Ectodermal cell (in vitro differentiated cells): ENCODE results near the gene PLEKHG5.
A peak's percentile ranks its signal among the peaks of the same experiment; 100 is the strongest.

Source experiments
- H3K27ac ChIP-seq: 2 replicates; pipeline ENCODE4 v1.7.0; 2013; ENCODE audit warnings: mild to moderate bottlenecking, low read depth, low read length; ENCODE audit not compliant: insufficient read depth, poor library complexity, severe bottlenecking
- H3K27me3 ChIP-seq: 2 replicates; pipeline ENCODE4 v1.7.0; 2013; ENCODE audit warnings: mild to moderate bottlenecking, low read length; ENCODE audit not compliant: insufficient read depth, control insufficient read depth, poor library complexity, severe bottlenecking
- H3K36me3 ChIP-seq: one replicate; pipeline ENCODE4 v1.7.0; 2013; ENCODE audit warnings: low read length; ENCODE audit not compliant: control insufficient read depth, insufficient read depth
- H3K4me1 ChIP-seq: one replicate; pipeline ENCODE4 v1.7.0; 2013; ENCODE audit warnings: low read length; ENCODE audit not compliant: control insufficient read depth, insufficient read depth
- H3K4me3 ChIP-seq: 2 replicates; pipeline ENCODE4 v1.7.0; 2013; ENCODE audit warnings: low read depth, low read length, control low read depth; ENCODE audit not compliant: insufficient read depth
- H3K9me3 ChIP-seq: 2 replicates; pipeline ENCODE4 v1.7.0; 2013; ENCODE audit warnings: mild to moderate bottlenecking, low read length, moderate library complexity; ENCODE audit not compliant: control insufficient read depth
- WGBS, 2 experiments: methylation state at CpG; one replicate each; pipeline ENCODE4 v1.1.7; 2013; ENCODE audit warnings: missing lambda C conversion rate in 2 of 2; 5-methylcytosine and 5-hydroxymethylcytosine counted together

Gene PLEKHG5

GRCh38 chr1:6505367-6506209, 14.1 kb upstream of the PLEKHG5 start:
- no peaks in the 10 kb centered on the region for H3K9me3 ChIP-seq
- peaks cover 6% of the 10 kb centered on the region for H3K4me1 ChIP-seq
- WGBS, 2 experiments, result 94% methylated on average over 31 of the region's 31 CpGs
- no peaks in the 10 kb centered on the region for H3K27me3 ChIP-seq
- H3K4me3 ChIP-seq, result no peak overlapping the region
- H3K27ac ChIP-seq, result no peak overlapping the region
- no peaks in the 10 kb centered on the region for H3K36me3 ChIP-seq

GRCh38 chr1:6504887-6505286, 13.4 kb upstream of the PLEKHG5 start:
- no peaks in the 10 kb centered on the region for H3K9me3 ChIP-seq
- WGBS, 2 experiments, result 91% methylated on average over 15 of the region's 15 CpGs
- no peaks in the 10 kb centered on the region for H3K36me3 ChIP-seq
- no peaks in the 10 kb centered on the region for H3K27me3 ChIP-seq
- H3K4me1 ChIP-seq, result peaks cover 6% of the 10 kb centered on the region
- H3K27ac ChIP-seq, result no peak overlapping the region
- no peak overlapping the region for H3K4me3 ChIP-seq

GRCh38 chr1:6503884-6504602, 12.6 kb upstream of the PLEKHG5 start:
- H3K9me3 ChIP-seq, result no peaks in the 10 kb centered on the region
- WGBS, 2 experiments, result 80 to 84% methylated on average over 20 of the region's 20 CpGs
- no peaks in the 10 kb centered on the region for H3K27me3 ChIP-seq
- H3K4me1 ChIP-seq, result peaks cover 9% of the 10 kb centered on the region
- H3K36me3 ChIP-seq, result no peaks in the 10 kb centered on the region
- no peak overlapping the region for H3K4me3 ChIP-seq
- no peak overlapping the region for H3K27ac ChIP-seq

GRCh38 chr1:6502000-6502891, 10.8 kb upstream of the PLEKHG5 start:
- no peaks in the 10 kb centered on the region for H3K36me3 ChIP-seq
- H3K27me3 ChIP-seq, result peaks cover 7% of the 10 kb centered on the region
- peaks cover 22% of the 10 kb centered on the region for H3K4me1 ChIP-seq
- WGBS, 2 experiments, result 94 to 95% methylated on average over 31 of the region's 31 CpGs
- no peak overlapping the region for H3K4me3 ChIP-seq
- no peak overlapping the region for H3K27ac ChIP-seq
- H3K9me3 ChIP-seq, result no peaks in the 10 kb centered on the region

- H3K4me3 ChIP-seq, result no peak overlapping the region
- H3K27me3 ChIP-seq, result peaks cover 15% of the 10 kb centered on the region
- WGBS, 2 experiments, result 88 to 89% methylated on average over 10 of the region's 10 CpGs
- no peak overlapping the region for H3K27ac ChIP-seq
- H3K4me1 ChIP-seq, result peaks cover 21% of the 10 kb centered on the region
- no peaks in the 10 kb centered on the region for H3K9me3 ChIP-seq
- no peaks in the 10 kb centered on the region for H3K36me3 ChIP-seq
These were observed 9.9 kb upstream of the PLEKHG5 start for GRCh38 chr1:6501279-6501813.

GRCh38 chr1:6500544-6501278, 9.2 kb upstream of the PLEKHG5 start:
- no peaks in the 10 kb centered on the region for H3K36me3 ChIP-seq
- 90 to 93% methylated on average over 27 of the region's 27 CpGs for whole genome bisulfite sequencing, 2 experiments
- no peak overlapping the region for H3K4me3 ChIP-seq
- no peak overlapping the region for H3K27ac ChIP-seq
- no peaks in the 10 kb centered on the region for H3K9me3 ChIP-seq
- H3K4me1 ChIP-seq, result peaks cover 27% of the 10 kb centered on the region
- H3K27me3 ChIP-seq, result peaks cover 22% of the 10 kb centered on the region

- 87 to 89% methylated on average over 4 of the region's 4 CpGs for WGBS, 2 experiments
- H3K4me1 ChIP-seq, result peaks cover 30% of the 10 kb centered on the region
- H3K36me3 ChIP-seq, result no peaks in the 10 kb centered on the region
- no peaks in the 10 kb centered on the region for H3K9me3 ChIP-seq
- peaks cover 23% of the 10 kb centered on the region for H3K27me3 ChIP-seq
- H3K27ac ChIP-seq, result no peak overlapping the region
- H3K4me3 ChIP-seq, result no peak overlapping the region
These were observed 7.8 kb upstream of the PLEKHG5 start for GRCh38 chr1:6499296-6499695.

GRCh38 chr1:6498576-6499111, 7.2 kb upstream of the PLEKHG5 start:
- 75 to 76% methylated on average over 13 of the region's 13 CpGs for WGBS, 2 experiments
- Histone ChIP-seq H3K4me1 (peaks cover 30% of the 10 kb centered on the region), H3K4me3 (no peak overlapping the region), H3K27ac (no peak overlapping the region), H3K9me3 (no peaks in the 10 kb centered on the region), H3K36me3 (no peaks in the 10 kb centered on the region), H3K27me3 (peaks cover 23% of the 10 kb centered on the region)

- H3K27ac ChIP-seq, result no peak overlapping the region
- no peaks in the 10 kb centered on the region for H3K36me3 ChIP-seq
- 51 to 54% methylated on average over 20 of the region's 20 CpGs for WGBS, 2 experiments
- H3K9me3 ChIP-seq, result no peaks in the 10 kb centered on the region
- H3K4me1 ChIP-seq, result peaks cover 30% of the 10 kb centered on the region
- H3K4me3 ChIP-seq, result peak overlapping the region; percentile 49
- H3K27me3 ChIP-seq, result peaks cover 23% of the 10 kb centered on the region
These were observed 6.6 kb upstream of the PLEKHG5 start for GRCh38 chr1:6497867-6498575.
